HFFc6 (cell line): ENCODE measurements around the gene HSPB6. TPM values are rescaled to one million over a fixed set of nuclear protein-coding genes. Genes with fewer than 3 reads are reported as not detected.

Source experiments
- DNase-seq: peaks from one replicate; pipeline ENCODE4 v3.0.0-alpha.2; 2018
- H3K27ac Mint-ChIP-seq: 2 replicates; pipeline ENCODE4 v1.8.0; 2020; ENCODE audit warnings: mild to moderate bottlenecking, mixed read lengths
- H3K27me3 Mint-ChIP-seq: 2 replicates; pipeline ENCODE4 v1.8.0; 2021; ENCODE audit warnings: mild to moderate bottlenecking, moderate library complexity, mixed read lengths; ENCODE audit not compliant: insufficient read depth
- H3K36me3 Mint-ChIP-seq: 2 replicates; pipeline ENCODE4 v1.8.0; 2021; ENCODE audit warnings: low read depth, mixed read lengths
- H3K4me1 Mint-ChIP-seq: 2 replicates; pipeline ENCODE4 v1.8.0; 2020; ENCODE audit warnings: low read depth, mixed read lengths
- H3K4me3 Mint-ChIP-seq: 2 replicates; pipeline ENCODE4 v1.8.0; 2020; ENCODE audit warnings: mild to moderate bottlenecking, moderate library complexity, mixed read lengths
- H3K9me3 Mint-ChIP-seq: 2 replicates; pipeline ENCODE4 v1.8.0; 2020; ENCODE audit warnings: mild to moderate bottlenecking, mixed read lengths
- CTCF ChIP-seq: fragments of 200-600 bp; sonication (generic); IDR thresholded peaks from 2 replicates; pipeline ENCODE4 v1.5.0; 2021; ENCODE audit warnings: antibody characterized with exemption, mild to moderate bottlenecking
- total RNA-seq, 6 experiments: library from RNA; stranded (reverse); fragmentation: NEBNext Ultra II Directional; extraction: Animal tissue kit (Norgen Biotek cat#: 25700); gene quantifications; 2 replicates in 1 of 6; 3 replicates in 5 of 6; pipeline ENCODE4 v1.2.3, GENCODE V29; 2021

Gene HSPB6
- total RNA-seq, 6 experiments from 2014 or later, result 37.0 to 122 (median 43.9) TPM

GRCh38 chr19:35757749-35758608, 1.1 kb upstream of the HSPB6 start, which contains the start of gene PROSER3:
TSS of gene PROSER3 (plus strand) at chr19:35758176. CDS start at chr19:35758216, 40 bp downstream.
- peaks cover 17% of the 10 kb centered on the region; the same call in 1 of the 2 replicates for H3K36me3 Mint-ChIP-seq
- peak within 1 kb of the TSS; percentile 99 for H3K27ac Mint-ChIP-seq
- H3K27me3 Mint-ChIP-seq, result peaks cover 9% of the 10 kb centered on the region
- H3K4me3 Mint-ChIP-seq, result peak within 1 kb of the TSS; percentile 92
- DNase-seq, result peak; percentile 100
- TF ChIP-seq CTCF, result no peak
- peaks cover 42% of the 10 kb centered on the region for H3K4me1 Mint-ChIP-seq
- no peaks in the 10 kb centered on the region for H3K9me3 Mint-ChIP-seq

DNA sequence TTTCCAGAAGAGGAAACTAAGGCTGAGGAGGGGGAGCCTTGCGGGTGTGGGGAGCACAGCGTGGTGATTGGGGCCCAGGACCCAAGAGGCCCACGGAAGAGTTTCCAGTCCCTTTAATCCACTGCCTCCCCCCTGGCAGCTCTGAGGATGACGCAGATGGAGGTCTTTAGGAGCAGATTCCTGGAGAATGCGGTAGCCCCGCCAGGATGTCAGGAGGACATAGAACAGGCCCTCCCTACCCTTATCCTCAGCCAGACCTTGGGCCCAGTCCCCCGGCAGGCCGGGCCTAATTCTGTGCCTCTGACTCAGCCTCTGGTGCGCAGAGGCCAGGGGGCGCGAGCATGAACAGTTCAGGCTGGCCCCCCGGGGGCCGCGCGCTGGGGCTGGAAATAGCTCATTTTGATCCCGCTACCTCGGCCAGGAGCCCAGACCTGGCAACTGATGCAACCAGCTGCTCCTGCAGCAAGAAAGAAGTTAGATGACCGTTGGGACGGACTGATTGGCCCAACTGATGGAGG, 461 bp upstream of the HSPB6 start:
- no peaks in the 10 kb centered on the region for H3K9me3 Mint-ChIP-seq
- peak; percentile 29; the same call in 1 of the 2 replicates for TF ChIP-seq CTCF
- DNase-seq, result peak; percentile 89
- H3K36me3 Mint-ChIP-seq, result peaks cover 17% of the 10 kb centered on the region; the same call in 1 of the 2 replicates
- peaks cover 42% of the 10 kb centered on the region for H3K4me1 Mint-ChIP-seq
- H3K27me3 Mint-ChIP-seq, result peaks cover 9% of the 10 kb centered on the region
- peak overlapping the region; percentile 92 for H3K4me3 Mint-ChIP-seq
- peak overlapping the region; percentile 99 for H3K27ac Mint-ChIP-seq

- Mint-ChIP-seq H3K36me3 (peaks cover 12% of the 10 kb centered on the region; the same call in 1 of the 2 replicates), H3K27me3 (peaks cover 9% of the 10 kb centered on the region), H3K4me3 (peak overlapping the region; percentile 92), H3K27ac (peak overlapping the region; percentile 99), H3K4me1 (peaks cover 42% of the 10 kb centered on the region), H3K9me3 (no peaks in the 10 kb centered on the region)
- TF ChIP-seq CTCF, result no peak
- DNase-seq, result peak; percentile 80
These were observed 1.1 kb downstream of the HSPB6 start for GRCh38 chr19:35755550-35756376.

- Mint-ChIP-seq H3K36me3 (peaks cover 12% of the 10 kb centered on the region; the same call in 1 of the 2 replicates), H3K4me1 (peaks cover 42% of the 10 kb centered on the region), H3K4me3 (peak overlapping the region; percentile 79), H3K27ac (peak overlapping the region; percentile 86), H3K9me3 (no peaks in the 10 kb centered on the region), H3K27me3 (peaks cover 10% of the 10 kb centered on the region)
- TF ChIP-seq CTCF, result no peak
- DNase-seq, result no peak
These were observed 1.7 kb downstream of the HSPB6 start for GRCh38 chr19:35755131-35755549.
